Measurements from ENCODE around the gene EBF3. TPM values are rescaled to one million over a fixed set of nuclear protein-coding genes. Genes with fewer than 3 reads are reported as not detected.

Gene EBF3
- total RNA-seq, 1 experiment from 2014 or later = 0.22 TPM

- H3K4ac ChIP-seq (ENCODE audit: low read depth, low read length) = no peak overlapping the region
- H3K79me1 ChIP-seq (ENCODE audit: insufficient read depth, low read depth, low read length, poor library complexity, severe bottlenecking) = no peaks in the 10 kb centered on the region
- H3K36me3 Mint-ChIP-seq (ENCODE audit: insufficient read depth in 1 of 3, low read depth in 3 of 3) = no peaks in the 10 kb centered on the region
- H3K27ac Mint-ChIP-seq = no peak overlapping the region
- no peaks in the 10 kb centered on the region for H3K4me1 ChIP-seq (ENCODE audit: insufficient read depth, low read length)
- H3K18ac ChIP-seq (ENCODE audit: insufficient read length, low read depth, low read length) = no peak overlapping the region
- no peak overlapping the region for H2BK12ac ChIP-seq (ENCODE audit: insufficient read length, low read depth, low read length)
- WGBS (ENCODE audit: extremely low coverage, insufficient read length, low lambda C conversion rate) = no CpG with 5 or more reads among the region's 8 CpGs
- peaks cover 10% of the 10 kb centered on the region for H3K27me3 Mint-ChIP-seq (ENCODE audit: low read depth)
- no peaks in the 10 kb centered on the region for H3K27me3 ChIP-seq (ENCODE audit: insufficient read depth, low read length)
- DNase-seq = no peak
- H2AFZ ChIP-seq (ENCODE audit: low read length) = no peak overlapping the region
- H3K56ac ChIP-seq (ENCODE audit: insufficient read length, low read depth, low read length) = no peak overlapping the region
- peaks cover 0 to 3% of the 10 kb centered on the region in 2 experiments; a peak in 1 of 4 replicates for H3K4me1 Mint-ChIP-seq
- H3K4me3 Mint-ChIP-seq = no peak overlapping the region
- no peaks in the 10 kb centered on the region; a peak in 2 of 5 replicates for H3K9me3 Mint-ChIP-seq
- H2BK5ac ChIP-seq (ENCODE audit: insufficient read length, low read length) = no peak overlapping the region
- no peak overlapping the region for H3K23ac ChIP-seq (ENCODE audit: insufficient read length, low read depth, low read length)
- no peak overlapping the region for H3T11ph ChIP-seq (ENCODE audit: low read length)
- no peak overlapping the region for H2AK5ac ChIP-seq (ENCODE audit: insufficient read length, low read length)
- no peaks in the 10 kb centered on the region for H3K23me2 ChIP-seq (ENCODE audit: insufficient read length, low read depth, low read length, poor library complexity, severe bottlenecking)
- no peak overlapping the region for H4K91ac ChIP-seq (ENCODE audit: insufficient read length, low read depth, low read length)
- H2BK15ac ChIP-seq (ENCODE audit: low read depth, low read length) = no peak overlapping the region
- H2BK20ac ChIP-seq (ENCODE audit: low read depth, low read length, poor library complexity, severe bottlenecking) = no peak overlapping the region
- no peak overlapping the region for H2BK120ac ChIP-seq (ENCODE audit: low read depth, low read length, poor library complexity, severe bottlenecking)
- TF ChIP-seq CTCF (conservative IDR thresholded peaks at IDR 0.05) = no peak
- H4K20me1 ChIP-seq (ENCODE audit: control insufficient read depth, insufficient read depth, insufficient read length) = no peaks in the 10 kb centered on the region
- no peak overlapping the region for H3K9ac ChIP-seq (ENCODE audit: extremely low read depth, insufficient read length, low read length)
- H3K9me3 ChIP-seq (ENCODE audit: control insufficient read depth, low read depth, low read length) = no peaks in the 10 kb centered on the region
- H4K8ac ChIP-seq (replicated peaks; ENCODE audit: insufficient read length, low read depth, low read length) = no peak overlapping the region
- H3K14ac ChIP-seq (ENCODE audit: insufficient read depth, low read length) = no peak overlapping the region
- no peaks in the 10 kb centered on the region for H3K79me2 ChIP-seq (ENCODE audit: insufficient read depth, low read length)
- no peak overlapping the region for H3K4me2 ChIP-seq (ENCODE audit: insufficient read depth, insufficient read length, low read length)
- no peak overlapping the region for H4K5ac ChIP-seq (ENCODE audit: insufficient read length, low read depth, low read length)
- no peak overlapping the region for H3K27ac ChIP-seq (ENCODE audit: insufficient read length, low read depth, low read length)
Measured at GRCh38 chr10:129938460-129938859, 25.6 kb downstream of the EBF3 start.
